CD4-positive, alpha-beta T cell (primary cell): ENCODE data around the gene UGT2B11. TPM values are rescaled to one million over a fixed set of nuclear protein-coding genes. Genes with fewer than 3 reads are reported as not detected.

ENCODE experiments used
- ATAC-seq: fragments of 200-7000 bp; cut with Tn5 transposase; one replicate; pipeline ENCODE4 v1.10.0; 2022; ENCODE audit warnings: mild to moderate bottlenecking; ENCODE audit not compliant: poor library complexity
- CTCF ChIA-PET: fragments of 350-600 bp; sonication (Branson Sonifier 250); formaldehyde crosslinking; loops from one replicate; lab custom pipeline; 2021; ENCODE audit warnings: antibody characterized with exemption, inconsistent platforms; lab: Charles Lee
- POLR2A ChIA-PET: fragments of 350-600 bp; sonication (Branson Sonifier 250); formaldehyde crosslinking; loops from one replicate; lab custom pipeline; 2021; ENCODE audit warnings: antibody characterized with exemption, inconsistent platforms; lab: Charles Lee
- DNase-seq, 14 experiments: peaks; one replicate each; pipeline ENCODE4 v3.0.0-alpha.2; 2013 to 2020; ENCODE audit warnings: mixed read lengths in 2 of 14
- H3K27ac ChIP-seq, 2 donors: one replicate each; pipeline versions ENCODE4 v1.5.1 to v1.7.0; 2013; ENCODE audit warnings: low read length in 2 of 2, low read depth in 1 of 2, mild to moderate bottlenecking in 1 of 2
- H3K27me3 ChIP-seq, 2 experiments: 1 replicate in 1 of 2; 2 replicates in 1 of 2; pipeline versions ENCODE4 v1.6.1 to v1.7.0; 2013; ENCODE audit warnings: low read length in 2 of 2, control low read depth in 1 of 2, mild to moderate bottlenecking in 1 of 2, moderate library complexity in 1 of 2; ENCODE audit not compliant: insufficient read depth in 2 of 2, control insufficient read depth in 1 of 2
- H3K36me3 ChIP-seq: one replicate; pipeline ENCODE4 v1.6.1; 2013; ENCODE audit warnings: low read length, control low read depth; ENCODE audit not compliant: insufficient read depth
- H3K4me1 ChIP-seq: one replicate; pipeline ENCODE4 v1.6.1; 2013; ENCODE audit warnings: low read length, control low read depth; ENCODE audit not compliant: insufficient read depth
- H3K4me3 ChIP-seq: one replicate; pipeline ENCODE4 v1.5.1; 2013; ENCODE audit warnings: mild to moderate bottlenecking, low read length, moderate library complexity
- H3K9me3 ChIP-seq, 2 experiments: 1 replicate in 1 of 2; 2 replicates in 1 of 2; pipeline versions ENCODE4 v1.6.1 to v1.7.0; 2013; ENCODE audit warnings: low read length in 2 of 2, mild to moderate bottlenecking in 2 of 2, control low read depth in 1 of 2, moderate library complexity in 1 of 2; ENCODE audit not compliant: control insufficient read depth in 1 of 2, insufficient read depth in 1 of 2
- H3K27ac Mint-ChIP-seq: one replicate; pipeline ENCODE4 v1.8.0; 2020; ENCODE audit warnings: mixed read lengths
- H3K27me3 Mint-ChIP-seq: one replicate; pipeline ENCODE4 v1.8.0; 2021; ENCODE audit warnings: mixed read lengths
- H3K36me3 Mint-ChIP-seq: one replicate; pipeline ENCODE4 v1.8.0; 2021; ENCODE audit warnings: low read depth, mixed read lengths
- H3K4me1 Mint-ChIP-seq: one replicate; pipeline ENCODE4 v1.8.0; 2021; ENCODE audit warnings: low read depth, mixed read lengths
- H3K4me3 Mint-ChIP-seq: one replicate; pipeline ENCODE4 v1.8.0; 2020; ENCODE audit warnings: mild to moderate bottlenecking, mixed read lengths
- H3K9me3 Mint-ChIP-seq: one replicate; pipeline ENCODE4 v1.8.0; 2020; ENCODE audit warnings: mixed read lengths
- CTCF ChIP-seq: fragments of 200-600 bp; IDR thresholded peaks from one replicate; pipeline ENCODE4 v1.8.0; 2022; ENCODE audit warnings: antibody characterized with exemption, mild to moderate bottlenecking
- intact Hi-C, 2 experiments: fragments of 100-400 bp; cut with DNase I in 1 of 2; cut with micrococcal nuclease in 1 of 2; formaldehyde crosslinking; loops; one replicate each; pipeline versions ENCODE4 v1.15.1 to v1.9.0; 2023 to 2025; cut with DNase I, micrococcal nuclease
- total RNA-seq, 174 experiments: library from RNA in 2 of 174; stranded (reverse) in 2 of 174; gene quantifications; one replicate each; pipeline ENCODE4 v1.2.3 and lab custom pipeline; 2021 to 2026

Gene UGT2B11
- total RNA-seq, 2 experiments from 2014 or later, result not detected

GRCh38 chr4:69154021-69154420, 60.5 kb downstream of the UGT2B11 start:
- DNase-seq, result no peak
- Mint-ChIP-seq H3K27ac (no peak overlapping the region), H3K36me3 (no peaks in the 10 kb centered on the region), H3K4me3 (no peak overlapping the region), H3K4me1 (no peaks in the 10 kb centered on the region), H3K27me3 (no peaks in the 10 kb centered on the region), H3K9me3 (no peaks in the 10 kb centered on the region)
- no peak for ATAC-seq
- CTCF ChIA-PET, result no interaction called here
- intact Hi-C loops, result no loop called here
- TF ChIP-seq CTCF, result no peak
- Histone ChIP-seq H3K36me3 (no peaks in the 10 kb centered on the region), H3K27ac (no peak overlapping the region), H3K27me3 (no peaks in the 10 kb centered on the region), H3K4me3 (no peak overlapping the region), H3K9me3 (no peaks in the 10 kb centered on the region), H3K4me1 (no peaks in the 10 kb centered on the region)
- POLR2A ChIA-PET, result no interaction called here

Other genes with a start within 250 kb of the UGT2B11 start
- gene UGT2B7, start 118.3 kb downstream of the UGT2B11 start, total RNA-seq, result not detected
- gene UGT2B28, start 65.7 kb upstream of the UGT2B11 start, total RNA-seq, result not detected